Transverse colon (tissue), 4 donors: Measurements from ENCODE around the gene KCNK5. TPM values are rescaled to one million over a fixed set of nuclear protein-coding genes. Genes with fewer than 3 reads are reported as not detected.

Experiments
- DNase-seq: peaks from one replicate; pipeline ENCODE4 v3.0.0-alpha.2; 2019
- H3K27ac ChIP-seq, 4 donors: fragments of 200-600 bp; sonication (generic); 2 replicates each; pipeline ENCODE4 v1.5.1; 2016 to 2018; ENCODE audit warnings: inconsistent platforms in 4 of 4
- H3K27me3 ChIP-seq: fragments of 200-600 bp; sonication (generic); 2 replicates; pipeline ENCODE4 v1.5.1; 2017; ENCODE audit warnings: inconsistent platforms
- H3K36me3 ChIP-seq, 4 donors: fragments of 200-600 bp; sonication (generic); 2 replicates each; pipeline ENCODE4 v1.5.1; 2017 to 2019; ENCODE audit warnings: inconsistent platforms in 4 of 4
- H3K4me1 ChIP-seq, 4 donors: fragments of 200-600 bp; sonication (generic); 2 replicates each; pipeline ENCODE4 v1.5.1; 2017 to 2020; ENCODE audit warnings: inconsistent platforms in 4 of 4
- H3K4me3 ChIP-seq, 4 donors: fragments of 200-600 bp; sonication (generic); 1 replicate in 1 of 4; 2 replicates in 3 of 4; pipeline versions ENCODE4 v1.5.1 to v1.6.1; 2017 to 2019; ENCODE audit warnings: inconsistent platforms in 4 of 4
- H3K9me3 ChIP-seq, 2 donors: fragments of 200-600 bp; sonication (generic); 2 replicates each; pipeline ENCODE4 v1.5.1; 2017 to 2019; ENCODE audit warnings: inconsistent platforms in 2 of 2
- CTCF ChIP-seq, 5 experiments: fragments of 200-600 bp in 3 of 5; fragments of 450-650 bp in 2 of 5; sonication (generic) in 3 of 5; IDR thresholded peaks; 1 replicate in 2 of 5; 2 replicates in 3 of 5; pipeline ENCODE4 v1.5.1; 2016 to 2017; ENCODE audit warnings: antibody characterized with exemption in 5 of 5, inconsistent platforms in 3 of 5, mild to moderate bottlenecking in 2 of 5, moderate library complexity in 1 of 5
- EP300 ChIP-seq: sonication (generic); formaldehyde crosslinking; IDR thresholded peaks from one replicate; pipeline ENCODE4 v1.6.1; 2017; ENCODE audit warnings: antibody characterized with exemption, low read depth
- POLR2A ChIP-seq: fragments of 450-650 bp; IDR thresholded peaks from one replicate; pipeline ENCODE4 v1.6.1; 2016; ENCODE audit warnings: antibody characterized with exemption, mild to moderate bottlenecking, moderate library complexity
- POLR2AphosphoS5 ChIP-seq, 3 donors: sonication (generic); formaldehyde crosslinking; IDR thresholded peaks; one replicate each; pipeline ENCODE4 v1.6.1; 2016; ENCODE audit warnings: antibody characterized with exemption in 3 of 3
- WGBS, 2 donors: methylation state at CpG; one replicate each; pipeline ENCODE4 v1.1.5; 2018; ENCODE audit warnings: low coverage in 1 of 2; 5-methylcytosine and 5-hydroxymethylcytosine counted together
- in situ Hi-C, 4 donors: fragments of 200-750 bp; cut with MboI; loops; one replicate each; pipeline versions ENCODE4 v1.15.0 to v1.15.1; 2017; ENCODE audit warnings: low sequenced_read_pairs in 3 of 4, low pct_ligation_motif_present in 1 of 4, low pct_unique_long_range_greater_than_20kb in 1 of 4
- intact Hi-C: fragments of 100-400 bp; cut with DNase I; formaldehyde crosslinking; loops from one replicate; pipeline ENCODE4 v1.15.1; 2023; ENCODE audit warnings: low total_unique reads
- total RNA-seq, 4 donors: library from RNA; depleted of rRNA; stranded (reverse); fragments of >200 nt; gene quantifications; one replicate each; pipeline ENCODE4 v1.1.0, GENCODE V29; 2016

Gene KCNK5
- total RNA-seq, 4 donors from 2014 or later = 9.6 to 86.0 (median 64.5) TPM

- WGBS, 2 donors = 20 to 52% methylated on average over 1 to 11 of the region's 11 CpGs
- H3K9me3 ChIP-seq = no peaks in the 10 kb centered on the region
- TF ChIP-seq EP300 = no peak
- TF ChIP-seq POLR2A = no peak
- no peak for TF ChIP-seq CTCF (IDR thresholded peaks at IDR 0.05)
- TF ChIP-seq POLR2AphosphoS5 (IDR thresholded peaks at IDR 0.05) = peak in 1 of 3 donors; percentile 43
- H3K27ac ChIP-seq = peak overlapping the region; percentile 59 to 74 (median 65)
- H3K36me3 ChIP-seq = no peaks in the 10 kb centered on the region
- DNase-seq = peak; percentile 78
- no peak overlapping the region for H3K4me3 ChIP-seq
- in situ Hi-C loops (no loop called here), intact Hi-C loops (no loop called here)
- no peaks in the 10 kb centered on the region for H3K27me3 ChIP-seq
- H3K4me1 ChIP-seq = peaks cover 6 to 72% (median 40%) of the 10 kb centered on the region in 4 donors
These were observed 12.0 kb downstream of the KCNK5 start for GRCh38 chr6:39217177-39217864.

- Histone ChIP-seq H3K4me1 (peaks cover 6 to 60% (median 38%) of the 10 kb centered on the region in 4 donors), H3K9me3 (no peaks in the 10 kb centered on the region), H3K36me3 (no peaks in the 10 kb centered on the region), H3K27ac (peak overlapping the region; percentile 11 to 55 (median 46)), H3K27me3 (no peaks in the 10 kb centered on the region), H3K4me3 (no peak overlapping the region)
- intact Hi-C loops = no loop called here
- in situ Hi-C loops = no loop called here
- TF ChIP-seq EP300 (no peak), POLR2A (no peak), POLR2AphosphoS5 (IDR thresholded peaks at IDR 0.05) (no peak), CTCF (IDR thresholded peaks at IDR 0.05) (no peak)
- WGBS, 2 donors = 56 to 74% methylated on average over 3 to 10 of the region's 10 CpGs
- DNase-seq = peak; percentile 47
These were observed 13.6 kb downstream of the KCNK5 start for GRCh38 chr6:39215640-39216158.

GRCh38 chr6:39214846-39215639, 14.2 kb downstream of the KCNK5 start:
- Histone ChIP-seq H3K27ac (peak overlapping the region in 2 of 4 donors; percentile 48 to 55), H3K4me1 (peaks cover 6 to 55% (median 38%) of the 10 kb centered on the region in 4 donors), H3K36me3 (no peaks in the 10 kb centered on the region), H3K4me3 (no peak overlapping the region), H3K9me3 (no peaks in the 10 kb centered on the region), H3K27me3 (no peaks in the 10 kb centered on the region)
- TF ChIP-seq CTCF (IDR thresholded peaks at IDR 0.05) = no peak
- no peak for TF ChIP-seq POLR2A
- TF ChIP-seq EP300 = no peak
- TF ChIP-seq POLR2AphosphoS5 (IDR thresholded peaks at IDR 0.05) = no peak
- intact Hi-C loops = no loop called here
- WGBS, 2 donors = 0 to 44% methylated on average over 1 to 10 of the region's 10 CpGs
- in situ Hi-C loops = no loop called here
- DNase-seq = peak; percentile 77

- Histone ChIP-seq H3K4me3 (no peak overlapping the region), H3K27me3 (no peaks in the 10 kb centered on the region), H3K36me3 (no peaks in the 10 kb centered on the region), H3K27ac (no peak overlapping the region), H3K4me1 (peaks cover 10 to 54% (median 37%) of the 10 kb centered on the region in 4 donors), H3K9me3 (no peaks in the 10 kb centered on the region)
- intact Hi-C loops = no loop called here
- DNase-seq = no peak
- WGBS, 2 donors = 70% methylated on average over 8 of the region's 8 CpGs; no CpG with 5 or more reads in 1 of the 2 donors
- in situ Hi-C loops = no loop called here
- TF ChIP-seq CTCF (IDR thresholded peaks at IDR 0.05) (no peak), POLR2AphosphoS5 (IDR thresholded peaks at IDR 0.05) (no peak)
These were observed 15.0 kb downstream of the KCNK5 start for GRCh38 chr6:39214120-39214813.
